AG09309 (cell line): ENCODE data around the gene ACACB.

Experiments
- DNase-seq: peaks from one replicate; pipeline ENCODE4 v3.0.0-alpha.2; 2010; ENCODE audit warnings: low read depth
- H3K4me3 ChIP-seq: 2 replicates; pipeline ENCODE4 v1.5.1; 2011; ENCODE audit warnings: mild to moderate bottlenecking, low read depth, low read length, moderate library complexity; ENCODE audit not compliant: control insufficient read depth
- CTCF ChIP-seq: IDR thresholded peaks from 2 replicates; pipeline ENCODE4 v1.5.1; 2011; ENCODE audit warnings: mild to moderate bottlenecking, low read depth, low read length, inconsistent platforms; ENCODE audit not compliant: insufficient read depth, control insufficient read depth; ENCODE audit errors: missing control alignments

ACACB gene

GRCh38 chr12:109258607-109259544, 142.5 kb downstream of the ACACB start:
- TF ChIP-seq CTCF = no peak

GRCh38 chr12:109259545-109259895, 143.1 kb downstream of the ACACB start:
- no peak for TF ChIP-seq CTCF
- no peak overlapping the region for H3K4me3 ChIP-seq
- DNase-seq = no peak

More at GRCh38 chr12:109258607-109259544, 142.5 kb downstream of the ACACB start:
- no peak overlapping the region for H3K4me3 ChIP-seq
- DNase-seq = no peak

GRCh38 chr12:109261087-109261486, 144.7 kb downstream of the ACACB start:
- TF ChIP-seq CTCF = no peak
- no peak overlapping the region for H3K4me3 ChIP-seq
- no peak for DNase-seq

GRCh38 chr12:109261939-109262338, 145.6 kb downstream of the ACACB start:
- DNase-seq = no peak
- no peak overlapping the region for H3K4me3 ChIP-seq
- no peak for TF ChIP-seq CTCF

GRCh38 chr12:109263439-109263838, 147.1 kb downstream of the ACACB start:
- DNase-seq = no peak
- H3K4me3 ChIP-seq = no peak overlapping the region
- no peak for TF ChIP-seq CTCF

GRCh38 chr12:109264095-109264942, 147.9 kb downstream of the ACACB start:
- DNase-seq = no peak
- no peak overlapping the region for H3K4me3 ChIP-seq
- TF ChIP-seq CTCF = peak; percentile 90
